HG02763 (cell line): ENCODE results near the gene PKP1.

Experiments used
- ATAC-seq: cut with Tn5 transposase; IDR thresholded peaks from one replicate; pipeline ENCODE4 v1.9.1; 2021; ENCODE audit warnings: mild to moderate bottlenecking, moderate library complexity; ENCODE audit not compliant: unreplicated experiment

Gene PKP1

DNA sequence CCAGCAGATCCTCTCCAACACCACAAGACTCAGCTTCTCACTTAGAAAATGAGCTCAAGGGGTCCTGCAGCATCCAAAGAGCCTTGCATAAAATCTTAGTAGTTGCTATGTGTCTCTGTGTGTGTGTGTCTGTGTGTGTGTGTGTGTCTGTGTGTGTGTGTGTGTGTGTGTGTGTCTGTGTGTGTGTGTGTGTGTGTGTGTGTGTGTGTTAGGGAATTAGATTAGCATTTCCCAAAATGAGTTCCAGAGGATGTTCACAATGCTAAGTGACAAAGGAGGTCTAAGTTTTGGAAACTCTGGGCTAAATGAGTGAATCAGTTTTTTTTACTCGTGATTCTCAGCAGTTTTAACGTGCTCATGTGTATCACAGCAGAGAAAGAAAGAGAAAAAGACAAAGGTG is 63.7 kb downstream of the PKP1 start:
- ATAC-seq, result no peak

DNA sequence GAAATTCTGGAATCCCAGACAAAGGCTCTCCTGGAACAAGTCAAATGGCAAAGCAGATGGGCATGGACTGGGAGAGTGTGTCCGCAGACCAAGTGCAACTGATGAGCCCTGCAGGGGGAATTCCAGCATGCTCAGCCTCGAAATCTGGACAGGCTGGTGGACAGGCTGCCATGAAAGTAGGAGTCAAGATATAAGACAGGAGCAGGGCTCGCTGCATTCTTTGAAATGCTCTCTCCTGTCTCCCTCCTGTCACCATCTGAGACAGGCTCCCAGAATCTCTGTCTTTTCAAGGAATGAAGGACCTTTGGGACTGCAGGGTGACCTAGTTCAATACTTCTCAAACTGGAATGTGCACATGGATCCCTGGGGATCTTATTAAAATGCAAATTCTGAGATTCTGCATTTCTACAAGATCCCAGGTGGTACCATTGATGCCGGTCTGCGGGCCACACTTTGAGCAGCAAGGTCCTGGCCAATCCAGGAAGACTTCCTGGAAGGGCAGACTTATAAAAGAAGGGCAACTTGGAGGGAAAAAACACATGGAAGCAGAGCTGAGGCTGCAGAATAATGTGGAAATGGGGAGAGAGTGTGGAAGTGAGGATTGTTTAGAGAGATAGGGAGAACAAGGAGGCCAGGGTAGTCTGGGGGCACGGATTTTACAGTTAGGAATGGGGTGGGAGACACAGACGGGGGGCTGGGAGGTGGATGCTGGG is 64.3 kb downstream of the PKP1 start:
- ATAC-seq, result no peak

- ATAC-seq, result no peak
These were observed 64.9 kb downstream of the PKP1 start for GRCh38 chr1:201348211-201348566.

GRCh38 chr1:201349092-201349491 is 65.8 kb downstream of the PKP1 start:
- no peak for ATAC-seq

GRCh38 chr1:201350361-201350725 is 67.0 kb downstream of the PKP1 start:
- no peak for ATAC-seq

DNA sequence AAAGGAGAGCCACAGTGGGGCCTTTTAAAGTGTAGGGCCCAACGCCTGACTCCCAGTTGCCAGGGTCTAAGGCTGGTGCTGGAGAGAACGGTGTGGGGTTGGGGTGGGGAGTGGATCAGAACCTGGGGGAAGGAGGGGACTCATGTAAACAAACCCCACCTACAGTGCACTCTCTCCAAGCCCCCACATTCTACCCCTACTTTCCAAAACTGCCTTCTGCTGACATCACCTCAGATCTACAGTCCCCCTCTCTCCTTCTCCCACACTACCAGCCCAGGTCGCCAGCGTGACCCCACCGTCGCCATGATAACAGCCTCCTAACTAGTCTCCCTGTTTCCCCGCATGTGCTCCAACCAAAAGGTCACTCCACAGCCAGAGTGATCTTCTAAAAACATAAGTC is 67.6 kb downstream of the PKP1 start:
- no peak for ATAC-seq

- ATAC-seq, result no peak
These were observed 68.3 kb downstream of the PKP1 start for GRCh38 chr1:201351617-201352016.

DNA sequence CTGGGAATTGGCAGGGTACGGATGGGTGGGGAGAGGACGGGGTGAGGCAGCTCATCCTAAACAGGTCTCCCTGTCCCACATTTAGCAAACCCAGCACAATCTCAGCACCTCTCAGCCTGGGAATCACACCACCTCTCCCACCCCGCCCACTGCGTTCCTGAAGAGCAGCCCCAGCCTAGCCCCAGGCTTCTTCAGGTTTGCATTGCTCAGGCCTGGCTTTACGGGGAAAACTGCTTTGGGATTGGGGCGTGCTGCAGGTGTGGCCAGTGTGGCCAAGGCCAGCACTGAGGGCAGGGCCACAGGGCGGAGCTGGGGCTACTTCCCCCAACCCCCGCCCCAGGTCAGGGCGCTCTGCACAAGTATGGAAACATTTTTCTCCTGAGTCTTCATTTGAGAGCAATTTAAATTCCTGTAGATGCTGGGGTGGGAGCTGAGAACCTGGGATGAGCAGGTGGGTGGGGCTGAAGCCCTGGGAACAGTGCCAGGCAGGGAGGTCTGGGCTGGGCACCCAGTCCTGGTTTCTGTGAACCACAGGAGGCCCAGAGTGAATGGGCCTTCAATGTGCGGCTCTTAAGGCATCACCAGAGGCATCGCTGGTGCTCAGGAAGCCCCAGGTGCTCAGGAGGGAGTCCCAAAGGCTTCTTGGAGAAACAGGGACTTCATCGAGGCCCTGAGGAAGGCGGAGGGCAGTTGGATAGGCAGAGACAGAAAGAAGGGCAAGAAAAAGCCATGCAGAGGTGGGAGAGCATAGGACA is 70.1 kb downstream of the PKP1 start:
- no peak for ATAC-seq

GRCh38 chr1:201354151-201354900 is 71.0 kb downstream of the PKP1 start:
- ATAC-seq, result no peak

DNA sequence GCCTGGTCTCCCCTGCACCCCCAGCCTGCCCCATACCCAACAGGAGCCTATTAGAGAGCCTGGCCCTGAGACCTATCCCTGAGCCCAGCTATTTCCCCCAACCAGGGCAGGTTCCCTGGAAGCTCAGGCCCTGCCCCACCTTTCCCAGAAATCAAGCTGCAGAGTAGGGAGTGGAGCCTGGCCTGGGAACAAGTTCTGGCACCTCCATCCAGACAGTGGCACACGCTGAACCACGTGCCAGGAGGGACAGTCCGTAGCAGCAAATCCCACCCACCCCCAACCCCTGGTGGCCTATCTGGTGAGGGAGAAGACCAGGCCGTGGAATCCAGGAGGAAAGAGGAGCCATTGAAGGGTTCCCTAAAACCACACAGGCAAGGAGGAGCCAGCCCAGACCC is 71.6 kb downstream of the PKP1 start:
- ATAC-seq, result no peak

- ATAC-seq, result no peak
These were observed 72.2 kb downstream of the PKP1 start for GRCh38 chr1:201355471-201355870.

DNA sequence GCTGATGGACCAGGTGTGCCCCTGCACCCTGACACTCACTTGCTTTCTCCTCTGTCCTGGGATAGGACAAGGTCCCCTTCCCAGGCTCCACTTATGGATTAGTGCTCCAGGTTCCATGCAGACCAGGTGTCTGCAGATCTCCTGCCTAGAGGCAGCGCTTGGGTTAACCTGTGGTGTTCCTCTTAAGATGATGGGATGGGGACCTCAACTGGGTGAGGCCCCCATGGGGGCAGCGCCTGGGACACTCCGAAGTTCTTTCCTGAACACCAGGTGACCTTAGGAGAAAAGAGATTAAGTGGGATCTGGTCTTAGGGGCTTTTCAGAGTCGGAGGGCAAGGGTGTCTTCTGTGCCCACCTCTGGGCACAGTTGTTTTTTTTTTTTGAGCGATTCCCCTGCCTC is 72.9 kb downstream of the PKP1 start:
- no peak for ATAC-seq

DNA sequence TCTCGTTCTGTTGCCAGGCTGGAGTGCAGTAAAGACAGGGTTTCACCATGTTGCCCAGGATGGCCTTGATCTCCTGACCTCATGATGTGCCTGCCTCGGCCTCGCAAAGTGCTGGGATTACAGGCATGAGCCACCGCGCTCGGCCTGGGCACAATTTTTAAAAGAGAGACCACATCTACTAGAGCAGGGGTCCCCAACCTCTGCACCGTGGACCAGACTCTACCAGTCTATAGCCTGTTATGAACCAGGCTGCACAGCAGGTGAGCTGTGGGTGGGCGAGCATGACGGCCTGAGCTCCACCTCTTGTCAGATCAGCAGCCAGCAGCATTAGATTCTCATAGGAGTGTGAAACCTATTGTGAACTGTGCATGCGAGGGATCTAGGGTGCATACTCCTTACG is 73.4 kb downstream of the PKP1 start:
- no peak for ATAC-seq

- ATAC-seq, result no peak
These were observed 73.9 kb downstream of the PKP1 start for GRCh38 chr1:201357211-201357610.

- no peak for ATAC-seq
These were observed 74.5 kb downstream of the PKP1 start for GRCh38 chr1:201357636-201358348.

- ATAC-seq, result no peak
These were observed 75.3 kb downstream of the PKP1 start for GRCh38 chr1:201358596-201358995.

DNA sequence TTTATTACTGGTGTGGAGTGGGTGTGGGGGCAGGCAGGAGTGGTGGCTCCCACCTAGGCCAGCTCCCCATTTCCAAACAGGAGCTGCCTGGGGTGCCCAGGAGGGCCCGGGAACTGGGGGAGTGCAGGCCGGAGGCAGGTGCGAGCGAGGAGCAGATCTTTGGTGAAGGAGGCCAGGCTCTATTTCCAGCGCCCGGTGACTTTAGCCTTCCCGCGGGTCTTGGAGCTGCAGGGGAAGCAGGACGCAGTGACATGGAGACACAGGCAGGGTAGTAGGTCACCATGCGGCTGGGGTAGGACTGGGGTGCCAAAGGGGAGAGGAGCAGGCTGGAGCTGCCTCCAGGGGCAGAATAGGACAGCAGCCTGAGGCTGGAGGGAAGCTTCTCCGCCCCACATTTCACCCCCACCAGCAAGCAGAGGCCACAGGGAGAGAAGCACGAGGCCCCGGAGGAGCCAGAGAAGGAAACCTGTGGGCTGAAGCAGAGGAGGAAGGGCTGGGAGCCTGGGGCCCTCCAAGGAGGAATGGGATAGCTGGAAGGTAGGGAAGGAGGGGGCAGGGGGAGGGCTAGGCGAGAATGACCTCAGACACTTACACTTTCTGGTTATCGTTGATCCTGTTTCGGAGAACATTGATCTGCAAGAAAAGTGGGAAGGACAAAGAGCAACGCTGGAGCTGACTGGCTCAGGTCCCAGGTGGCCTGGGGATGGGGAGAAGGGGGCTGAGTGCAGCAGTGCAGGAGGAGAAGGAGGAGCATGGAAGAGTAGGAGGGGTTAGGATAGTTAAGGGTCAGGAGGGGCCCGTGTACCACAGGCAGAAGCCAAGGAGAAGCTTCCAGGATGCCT is 75.9 kb downstream of the PKP1 start:
- ATAC-seq, result no peak

DNA sequence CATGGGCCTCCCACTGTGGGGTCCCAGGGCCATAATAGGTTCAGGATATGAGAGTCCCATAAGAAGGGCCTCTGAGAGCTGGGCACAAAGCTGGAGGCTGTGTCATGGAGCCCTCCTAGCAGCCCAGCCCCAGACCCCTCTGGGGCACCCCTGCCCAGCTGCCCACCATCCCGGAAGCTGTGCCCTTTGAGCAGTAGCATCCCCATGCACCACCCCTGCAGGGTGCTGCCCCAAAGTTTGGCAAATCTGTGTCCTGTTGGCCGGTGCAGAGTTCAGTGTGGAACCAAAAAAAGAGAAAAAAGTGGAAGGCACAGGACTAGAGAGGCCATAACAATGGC is 76.5 kb downstream of the PKP1 start:
- ATAC-seq, result no peak

- ATAC-seq, result no peak
These were observed 77.2 kb downstream of the PKP1 start for GRCh38 chr1:201360486-201360885.

DNA sequence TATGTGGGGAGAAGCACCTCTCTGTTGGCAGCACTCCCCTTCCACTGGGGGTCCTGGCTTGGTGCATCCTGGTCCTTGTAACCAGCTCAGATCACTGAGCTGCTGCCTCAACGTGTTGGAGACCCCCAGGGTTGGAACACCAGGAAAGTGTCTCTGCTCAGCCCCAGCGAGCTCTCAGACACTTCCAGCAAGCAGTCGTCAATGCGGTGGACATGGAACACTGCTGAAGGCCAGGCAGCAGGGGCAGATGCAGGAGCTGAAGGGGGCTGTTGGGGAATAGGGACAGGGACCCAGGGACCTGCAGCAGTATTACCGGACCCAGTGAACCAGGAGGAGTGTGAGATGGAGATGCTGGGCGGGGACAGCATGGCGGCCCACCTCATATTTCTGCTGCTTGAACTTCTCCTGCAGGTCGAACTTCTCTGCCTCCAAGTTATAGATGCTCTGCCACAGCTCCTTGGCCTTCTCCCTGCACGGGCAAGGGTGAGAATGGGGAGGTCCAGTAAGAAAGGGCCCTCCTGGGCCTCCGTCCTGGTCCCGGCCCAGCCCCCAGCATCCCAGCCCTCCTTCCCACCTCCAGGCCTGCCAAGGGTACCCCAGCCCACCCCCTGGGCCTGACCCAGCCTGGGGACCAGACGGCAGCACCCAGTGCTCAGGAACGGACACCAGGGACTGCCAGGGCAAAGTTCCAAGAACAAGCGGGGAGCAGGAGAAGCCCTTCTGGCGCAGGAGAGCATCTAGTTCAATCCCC is 77.8 kb downstream of the PKP1 start:
- ATAC-seq, result no peak
